Esophagus muscularis mucosa (tissue), 3 donors: ENCODE results near the gene SPDEF.

ENCODE experiments used
- CTCF ChIP-seq, 3 experiments: fragments of 200-600 bp in 2 of 3; fragments of 450-650 bp in 1 of 3; sonication (generic) in 2 of 3; IDR thresholded peaks; one replicate each; pipeline ENCODE4 v1.5.1; 2017 to 2019; ENCODE audit warnings: antibody characterized with exemption in 3 of 3, mild to moderate bottlenecking in 2 of 3, moderate library complexity in 1 of 3
- POLR2A ChIP-seq: fragments of 450-650 bp; IDR thresholded peaks from one replicate; pipeline ENCODE4 v1.6.1; 2017; ENCODE audit warnings: antibody characterized with exemption, moderate library complexity, mild to moderate bottlenecking, low read depth

DNA sequence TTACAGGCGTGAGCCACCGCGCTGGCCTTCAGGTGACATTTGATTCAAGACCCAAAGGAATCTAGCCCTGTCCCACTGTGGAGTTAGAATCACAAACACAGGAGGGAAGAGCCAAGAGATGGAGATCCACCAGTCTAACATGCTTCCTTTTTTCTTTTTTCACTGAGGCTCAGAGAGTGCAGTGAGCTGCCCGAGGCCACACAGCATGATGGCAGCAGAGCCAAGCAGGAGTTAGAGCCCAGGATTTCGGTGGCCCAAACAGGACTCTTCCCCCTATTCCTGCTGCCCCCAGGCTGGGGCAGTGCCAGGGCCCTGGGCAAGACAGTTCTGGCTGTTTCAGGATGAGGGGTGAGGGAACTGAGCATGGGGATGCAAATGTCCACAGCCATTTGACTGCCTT is 8.1 kb upstream of the SPDEF start:
- TF ChIP-seq CTCF (IDR thresholded peaks at IDR 0.05) (no peak), POLR2A (no peak)
